ENCODE results near the gene ACYP1. TPM values are rescaled to one million over a fixed set of nuclear protein-coding genes. Genes with fewer than 3 reads are reported as not detected.

ACYP1 gene
- total RNA-seq, 1 experiment from 2014 or later: 50.2 TPM

DNA sequence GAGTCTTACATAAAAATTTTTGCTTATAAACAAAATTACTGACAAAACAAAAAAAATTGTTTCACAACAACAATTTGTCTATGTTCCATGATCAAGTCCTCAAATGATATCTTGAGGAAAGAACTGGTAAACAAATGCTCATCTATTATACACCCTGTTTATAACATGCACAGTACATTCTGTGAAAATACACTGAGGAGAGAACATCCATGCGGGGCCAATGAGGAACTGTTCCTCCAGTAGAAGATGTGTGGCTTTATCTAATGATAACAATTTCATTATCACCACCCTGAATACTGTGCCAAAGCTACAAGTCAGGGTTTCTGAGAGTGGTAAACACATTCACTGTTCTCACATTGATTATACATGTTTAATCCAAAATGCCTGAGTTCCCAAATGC, 23.3 kb downstream of the ACYP1 start:
- CTCF ChIA-PET: no interaction called here
- POLR2A ChIA-PET (ENCODE audit: low non-redundant PET): no interaction called here
- intact Hi-C loops (cut with micrococcal nuclease; ENCODE audit: unreplicated experiment): no loop called here

DNA sequence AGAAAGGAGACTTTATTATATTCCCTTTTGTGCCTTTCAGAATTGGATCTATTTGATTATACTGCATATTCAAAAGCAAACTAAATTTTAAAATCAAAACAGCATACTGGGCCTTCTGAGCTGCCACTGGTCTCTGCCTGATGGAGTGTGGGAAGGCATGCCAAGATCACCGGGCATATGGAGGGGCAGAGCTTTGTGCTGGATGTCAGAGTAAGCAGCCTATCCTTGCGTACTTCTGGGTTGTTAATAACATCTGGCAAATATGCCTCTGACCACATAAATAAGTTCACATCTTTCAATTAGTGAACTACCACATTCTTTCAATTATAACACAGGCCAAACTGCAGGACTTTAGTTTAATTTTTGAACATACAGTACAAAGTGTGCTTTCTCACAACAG, 30.9 kb downstream of the ACYP1 start:
- H3K4me1 ChIP-seq (ENCODE audit: insufficient read depth, low read length, poor library complexity, severe bottlenecking): peaks cover 9% of the 10 kb centered on the region
- TF ChIP-seq, protein P1, sequence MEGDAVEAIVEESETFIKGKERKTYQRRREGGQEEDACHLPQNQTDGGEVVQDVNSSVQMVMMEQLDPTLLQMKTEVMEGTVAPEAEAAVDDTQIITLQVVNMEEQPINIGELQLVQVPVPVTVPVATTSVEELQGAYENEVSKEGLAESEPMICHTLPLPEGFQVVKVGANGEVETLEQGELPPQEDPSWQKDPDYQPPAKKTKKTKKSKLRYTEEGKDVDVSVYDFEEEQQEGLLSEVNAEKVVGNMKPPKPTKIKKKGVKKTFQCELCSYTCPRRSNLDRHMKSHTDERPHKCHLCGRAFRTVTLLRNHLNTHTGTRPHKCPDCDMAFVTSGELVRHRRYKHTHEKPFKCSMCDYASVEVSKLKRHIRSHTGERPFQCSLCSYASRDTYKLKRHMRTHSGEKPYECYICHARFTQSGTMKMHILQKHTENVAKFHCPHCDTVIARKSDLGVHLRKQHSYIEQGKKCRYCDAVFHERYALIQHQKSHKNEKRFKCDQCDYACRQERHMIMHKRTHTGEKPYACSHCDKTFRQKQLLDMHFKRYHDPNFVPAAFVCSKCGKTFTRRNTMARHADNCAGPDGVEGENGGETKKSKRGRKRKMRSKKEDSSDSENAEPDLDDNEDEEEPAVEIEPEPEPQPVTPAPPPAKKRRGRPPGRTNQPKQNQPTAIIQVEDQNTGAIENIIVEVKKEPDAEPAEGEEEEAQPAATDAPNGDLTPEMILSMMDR (conservative IDR thresholded peaks at IDR 0.05; ENCODE audit: low read depth, low read length): no peak
- no peak for TF ChIP-seq EZH2 (IDR thresholded peaks at IDR 0.05; ENCODE audit: borderline replicate concordance, low read depth, low read length, poor library complexity, severe bottlenecking)
- H3K27ac ChIP-seq (ENCODE audit: low read depth, low read length, poor library complexity, severe bottlenecking): no peak overlapping the region
- H3K9me3 ChIP-seq (ENCODE audit: low read depth, low read length, poor library complexity, severe bottlenecking): no peaks in the 10 kb centered on the region
- peaks cover 3% of the 10 kb centered on the region for H3K36me3 ChIP-seq (ENCODE audit: insufficient read depth, low read length, poor library complexity, severe bottlenecking)
- CTCF ChIA-PET: no interaction called here
- DNase-seq (ENCODE audit: low spot score): no peak
- BruUV-seq (replicated peaks): no TSS peak
- POLR2A ChIA-PET (ENCODE audit: low non-redundant PET): no interaction called here
- H3K4me3 ChIP-seq (ENCODE audit: low read depth, low read length, poor library complexity, severe bottlenecking): no peak overlapping the region
- no peaks in the 10 kb centered on the region for H3K27me3 ChIP-seq (replicated peaks; ENCODE audit: insufficient read depth, low read depth, low read length, poor library complexity)
- intact Hi-C loops (cut with micrococcal nuclease; ENCODE audit: unreplicated experiment): no loop called here

More for the DNA sequence above, 23.3 kb downstream of the ACYP1 start:
- H3K27me3 ChIP-seq (replicated peaks; ENCODE audit: insufficient read depth, low read depth, low read length, poor library complexity): no peaks in the 10 kb centered on the region
- peaks cover 36% of the 10 kb centered on the region for H3K4me1 ChIP-seq (ENCODE audit: insufficient read depth, low read length, poor library complexity, severe bottlenecking)
- TF ChIP-seq, protein P1 (conservative IDR thresholded peaks at IDR 0.05; ENCODE audit: low read depth, low read length): no peak
- TF ChIP-seq EZH2 (IDR thresholded peaks at IDR 0.05; ENCODE audit: borderline replicate concordance, low read depth, low read length, poor library complexity, severe bottlenecking): no peak
- no peak overlapping the region for H3K27ac ChIP-seq (ENCODE audit: low read depth, low read length, poor library complexity, severe bottlenecking)
- H3K4me3 ChIP-seq (ENCODE audit: low read depth, low read length, poor library complexity, severe bottlenecking): no peak overlapping the region
- H3K9me3 ChIP-seq (ENCODE audit: low read depth, low read length, poor library complexity, severe bottlenecking): no peaks in the 10 kb centered on the region
- H3K36me3 ChIP-seq (ENCODE audit: insufficient read depth, low read length, poor library complexity, severe bottlenecking): no peaks in the 10 kb centered on the region
- DNase-seq (ENCODE audit: low spot score): no peak
- BruUV-seq (replicated peaks): no TSS peak

DNA sequence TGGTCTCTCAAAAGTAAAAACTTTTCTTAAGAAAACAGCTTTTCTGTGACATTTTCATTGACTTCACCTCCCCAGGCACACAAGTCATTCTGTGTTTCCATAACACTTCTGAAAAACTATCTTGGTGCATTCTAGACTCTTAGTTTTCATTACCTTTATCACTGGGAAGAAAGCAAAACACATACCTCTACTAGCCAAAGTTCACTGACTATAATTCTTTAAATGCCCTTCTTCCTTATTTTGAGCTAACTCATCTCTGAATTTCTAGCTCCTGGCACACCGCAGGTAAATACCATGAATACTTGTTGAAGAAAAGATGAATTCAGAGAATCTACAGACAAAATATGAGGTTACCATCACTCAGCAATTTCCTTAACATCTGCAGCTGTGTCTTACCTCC, 33.7 kb downstream of the ACYP1 start:
- no peaks in the 10 kb centered on the region for H3K27me3 ChIP-seq (replicated peaks; ENCODE audit: insufficient read depth, low read depth, low read length, poor library complexity)
- no TSS peak for BruUV-seq (replicated peaks)
- no peak overlapping the region for H3K4me3 ChIP-seq (ENCODE audit: low read depth, low read length, poor library complexity, severe bottlenecking)
- CTCF ChIA-PET: no interaction called here
- no peak overlapping the region for H3K27ac ChIP-seq (ENCODE audit: low read depth, low read length, poor library complexity, severe bottlenecking)
- H3K9me3 ChIP-seq (ENCODE audit: low read depth, low read length, poor library complexity, severe bottlenecking): no peaks in the 10 kb centered on the region
- DNase-seq (ENCODE audit: low spot score): no peak
- POLR2A ChIA-PET (ENCODE audit: low non-redundant PET): interaction anchor here (0.6 kb wide), 1 partner anchor 66 kb away, joined by 21 read pairs; no protein-coding TSS in a partner anchor
- intact Hi-C loops (cut with micrococcal nuclease; ENCODE audit: unreplicated experiment): no loop called here
- peaks cover 3% of the 10 kb centered on the region for H3K36me3 ChIP-seq (ENCODE audit: insufficient read depth, low read length, poor library complexity, severe bottlenecking)
- H3K4me1 ChIP-seq (ENCODE audit: insufficient read depth, low read length, poor library complexity, severe bottlenecking): peaks cover 9% of the 10 kb centered on the region
- no peak for TF ChIP-seq EZH2 (IDR thresholded peaks at IDR 0.05; ENCODE audit: borderline replicate concordance, low read depth, low read length, poor library complexity, severe bottlenecking)
- TF ChIP-seq, protein P1 (conservative IDR thresholded peaks at IDR 0.05; ENCODE audit: low read depth, low read length): no peak

Data from A673 (cell line).